Adrenal gland (tissue), 12 donors: Measurements from ENCODE around the gene THRAP3. TPM values are rescaled to one million over a fixed set of nuclear protein-coding genes. Genes with fewer than 3 reads are reported as not detected.

ENCODE experiments used
- DNase-seq, 7 donors: peaks; one replicate each; pipeline ENCODE4 v3.0.0-alpha.2; 2019 to 2020
- H3K27ac ChIP-seq, 5 donors: fragments of 200-600 bp; sonication (generic) in 4 of 5; 1 replicate in 3 of 5; 2 replicates in 2 of 5; pipeline versions ENCODE4 v1.5.1 to v1.8.0; 2016 to 2020; ENCODE audit warnings: mild to moderate bottlenecking in 1 of 5
- H3K27me3 ChIP-seq: fragments of 200-600 bp; 2 replicates; pipeline ENCODE4 v1.8.0; 2021
- H3K36me3 ChIP-seq, 2 donors: fragments of 200-600 bp; replicated peaks in 1 of 2; 1 replicate in 1 of 2; 2 replicates in 1 of 2; pipeline versions ENCODE4 v1.5.1 to v1.8.0; 2018 to 2022
- H3K4me1 ChIP-seq, 2 donors: fragments of 200-600 bp; replicated peaks in 1 of 2; 1 replicate in 1 of 2; 2 replicates in 1 of 2; pipeline versions ENCODE4 v1.5.1 to v1.8.0; 2018 to 2021
- H3K4me3 ChIP-seq, 4 donors: fragments of 200-600 bp; sonication (generic) in 3 of 4; one replicate each; pipeline ENCODE4 v1.5.1; 2016 to 2018
- H3K9me3 ChIP-seq, 3 donors: fragments of 200-600 bp; sonication (generic) in 1 of 3; replicated peaks in 1 of 3; 1 replicate in 2 of 3; 2 replicates in 1 of 3; pipeline versions ENCODE4 v1.5.1 to v1.8.0; 2016 to 2021
- POLR2A ChIP-seq, 2 donors: fragments of 450-650 bp; IDR thresholded peaks; one replicate each; pipeline ENCODE4 v1.6.1; 2017; ENCODE audit warnings: antibody characterized with exemption in 2 of 2, mild to moderate bottlenecking in 2 of 2, moderate library complexity in 1 of 2
- WGBS, 4 donors: extraction: QIAGEN DNeasy Blood & Tissue Kit in 2 of 4; methylation state at CpG; one replicate each; pipeline versions ENCODE4 v1.1.5 to v1.1.7; 2013 to 2017; 5-methylcytosine and 5-hydroxymethylcytosine counted together
- intact Hi-C, 2 donors: fragments of 100-400 bp; cut with DNase I; formaldehyde crosslinking; loops; one replicate each; pipeline versions ENCODE4 v1.14.1 to v1.15.0; 2022 to 2023
- polyA plus RNA-seq, 3 donors: library from polyadenylated mRNA; stranded (reverse); fragments of 200-250 nt in 2 of 3; fragments of 350-450 nt in 1 of 3; fragmentation: Illumina TruSeq in 1 of 3; extraction: RNeasy Lipid Tissue Mini Kit (QIAGEN cat#74804) in 1 of 3; gene quantifications; one replicate each; pipeline ENCODE4 v1.2.3, GENCODE V29; 2013 to 2014
- total RNA-seq, 9 donors: library from RNA; depleted of rRNA in 4 of 9; stranded (reverse); fragments of >200 nt in 4 of 9; fragments of 120-200 nt in 1 of 9; fragmentation: NEBNext Ultra II Directional in 1 of 9; extraction: Animal tissue kit (Norgen Biotek cat#: 25700) in 1 of 9; gene quantifications; one replicate each; pipeline versions ENCODE4 v1.1.0 to v1.2.4, GENCODE V29; 2013 to 2023
- TF ChIP-seq, protein P1 (sequence below), 6 experiments: fragments of 450-650 bp in 4 of 6; fragments of 200-600 bp in 2 of 6; sonication (generic) in 1 of 6; IDR thresholded peaks; 1 replicate in 5 of 6; 2 replicates in 1 of 6; pipeline versions ENCODE4 v1.5.1 to v1.8.0; 2016 to 2021; ENCODE audit warnings: antibody characterized with exemption in 6 of 6, mild to moderate bottlenecking in 2 of 6, moderate library complexity in 1 of 6
- donor health status: healthy with polysubstance abuse.
- donor health status: Bipolar disorder and iron deficiency.
- donor health status: DM: yes; HTN: yes; CAD: no.
- donor health status: DM: no; HTN: no; CAD: no.
- donor health status: DM: no; HTN: no; CAD: no.
- donor health status: DM: yes; HTN: yes; CAD: no.

Gene THRAP3
- total and polyA plus RNA-seq, 12 donors, result 34.4 to 120 (median 83.2) TPM

DNA sequence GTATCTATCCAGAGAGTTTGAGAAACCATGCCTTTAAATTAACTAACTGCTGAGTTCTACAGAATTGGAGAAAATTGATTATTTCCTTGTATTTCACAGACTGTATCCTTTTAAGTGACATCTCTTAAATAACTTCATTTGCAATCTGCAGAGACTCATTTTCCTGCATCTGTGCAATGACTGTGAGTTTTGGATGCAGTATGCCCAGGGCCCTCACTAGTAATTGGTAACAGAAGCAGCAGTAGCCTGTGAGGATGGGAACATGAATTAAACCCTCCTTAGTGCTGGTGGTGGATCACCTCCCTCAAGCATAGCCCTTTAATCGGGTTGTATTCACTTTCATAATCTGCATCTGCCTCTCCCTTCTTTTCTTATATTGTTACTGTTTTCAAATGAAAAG lies 60.3 kb downstream of the THRAP3 start:
- WGBS, 4 donors, result 46 to 73% (median 66%) methylated on average over 1 of the region's 1 CpG
- H3K27ac ChIP-seq, result peak overlapping the region in 1 of 5 donors; percentile 32
- H3K4me1 ChIP-seq, result peaks cover 11 to 48% of the 10 kb centered on the region in 2 donors
- no peaks in the 10 kb centered on the region for H3K27me3 ChIP-seq
- TF ChIP-seq POLR2A (IDR thresholded peaks at IDR 0.05), result no peak
- TF ChIP-seq, protein P1, sequence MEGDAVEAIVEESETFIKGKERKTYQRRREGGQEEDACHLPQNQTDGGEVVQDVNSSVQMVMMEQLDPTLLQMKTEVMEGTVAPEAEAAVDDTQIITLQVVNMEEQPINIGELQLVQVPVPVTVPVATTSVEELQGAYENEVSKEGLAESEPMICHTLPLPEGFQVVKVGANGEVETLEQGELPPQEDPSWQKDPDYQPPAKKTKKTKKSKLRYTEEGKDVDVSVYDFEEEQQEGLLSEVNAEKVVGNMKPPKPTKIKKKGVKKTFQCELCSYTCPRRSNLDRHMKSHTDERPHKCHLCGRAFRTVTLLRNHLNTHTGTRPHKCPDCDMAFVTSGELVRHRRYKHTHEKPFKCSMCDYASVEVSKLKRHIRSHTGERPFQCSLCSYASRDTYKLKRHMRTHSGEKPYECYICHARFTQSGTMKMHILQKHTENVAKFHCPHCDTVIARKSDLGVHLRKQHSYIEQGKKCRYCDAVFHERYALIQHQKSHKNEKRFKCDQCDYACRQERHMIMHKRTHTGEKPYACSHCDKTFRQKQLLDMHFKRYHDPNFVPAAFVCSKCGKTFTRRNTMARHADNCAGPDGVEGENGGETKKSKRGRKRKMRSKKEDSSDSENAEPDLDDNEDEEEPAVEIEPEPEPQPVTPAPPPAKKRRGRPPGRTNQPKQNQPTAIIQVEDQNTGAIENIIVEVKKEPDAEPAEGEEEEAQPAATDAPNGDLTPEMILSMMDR (IDR thresholded peaks at IDR 0.05), result no peak
- no peak overlapping the region for H3K4me3 ChIP-seq
- H3K36me3 ChIP-seq, result peaks cover 0 to 61% of the 10 kb centered on the region in 2 donors
- no peaks in the 10 kb centered on the region for H3K9me3 ChIP-seq
- intact Hi-C loops, result loop anchor here (5.0 to 10.0 kb wide), 4 partner anchors 60 to 190 kb away; partner anchors contain the start of gene THRAP3 (in 2 of the 2)
- no peak for DNase-seq

- H3K36me3 ChIP-seq, result peaks cover 0 to 72% of the 10 kb centered on the region in 2 donors
- intact Hi-C loops, result loop anchor here (10.0 kb wide), 3 partner anchors 61 to 191 kb away; partner anchors contain the start of gene THRAP3 (in 2 of the 2)
- H3K4me3 ChIP-seq, result no peak overlapping the region
- H3K9me3 ChIP-seq, result no peaks in the 10 kb centered on the region
- TF ChIP-seq POLR2A (IDR thresholded peaks at IDR 0.05), result no peak
- TF ChIP-seq, protein P1 (IDR thresholded peaks at IDR 0.05), result peak; percentile 57 to 82 (median 78)
- peak overlapping the region in 1 of 5 donors; percentile 32 for H3K27ac ChIP-seq
- DNase-seq, result peak; percentile 67 to 91 (median 74)
- peaks cover 6 to 40% of the 10 kb centered on the region in 2 donors for H3K4me1 ChIP-seq
- H3K27me3 ChIP-seq, result no peaks in the 10 kb centered on the region
- WGBS, 4 donors, result 37 to 40% (median 38%) methylated on average over 7 of the region's 7 CpGs
These were observed 61.3 kb downstream of the THRAP3 start for GRCh38 chr1:36285443-36286101.

DNA sequence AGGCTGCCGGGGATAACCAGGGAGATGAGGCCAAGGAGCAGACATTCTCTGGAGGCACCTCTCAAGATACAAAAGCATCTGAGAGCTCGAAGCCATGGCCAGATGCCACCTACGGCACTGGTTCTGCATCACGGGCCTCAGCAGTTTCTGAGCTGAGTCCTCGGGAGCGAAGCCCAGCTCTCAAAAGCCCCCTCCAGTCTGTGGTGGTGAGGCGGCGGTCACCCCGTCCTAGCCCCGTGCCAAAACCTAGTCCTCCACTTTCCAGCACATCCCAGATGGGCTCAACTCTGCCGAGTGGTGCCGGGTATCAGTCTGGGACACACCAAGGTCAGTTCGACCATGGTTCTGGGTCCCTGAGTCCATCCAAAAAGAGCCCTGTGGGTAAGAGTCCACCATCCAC lies 62.6 kb downstream of the THRAP3 start:
- peaks cover 0 to 84% of the 10 kb centered on the region in 2 donors for H3K36me3 ChIP-seq
- no peaks in the 10 kb centered on the region for H3K9me3 ChIP-seq
- WGBS, 4 donors, result 65 to 81% (median 78%) methylated on average over 4 to 13 of the region's 13 CpGs
- intact Hi-C loops, result loop anchor here (10.0 kb wide), 3 partner anchors 62 to 192 kb away; partner anchors contain the start of gene THRAP3 (in 2 of the 2)
- no peak overlapping the region for H3K27ac ChIP-seq
- TF ChIP-seq, protein P1 (IDR thresholded peaks at IDR 0.05), result no peak
- no peak for TF ChIP-seq POLR2A (IDR thresholded peaks at IDR 0.05)
- H3K4me3 ChIP-seq, result no peak overlapping the region
- no peak for DNase-seq
- no peaks in the 10 kb centered on the region for H3K27me3 ChIP-seq
- peaks cover 6 to 35% of the 10 kb centered on the region in 2 donors for H3K4me1 ChIP-seq

- Histone ChIP-seq H3K27ac (no peak overlapping the region), H3K4me1 (peaks cover 6 to 35% of the 10 kb centered on the region in 2 donors), H3K27me3 (no peaks in the 10 kb centered on the region), H3K36me3 (peaks cover 0 to 88% of the 10 kb centered on the region in 2 donors), H3K4me3 (no peak overlapping the region), H3K9me3 (no peaks in the 10 kb centered on the region)
- no peak for DNase-seq
- no peak for TF ChIP-seq POLR2A (IDR thresholded peaks at IDR 0.05)
- TF ChIP-seq, protein P1 (IDR thresholded peaks at IDR 0.05), result no peak
- intact Hi-C loops, result loop anchor here (10.0 kb wide), 3 partner anchors 63 to 193 kb away; partner anchors contain the start of gene THRAP3 (in 2 of the 2)
- WGBS, 4 donors, result 87 to 100% (median 93%) methylated on average over 5 of the region's 5 CpGs
These were observed 63.4 kb downstream of the THRAP3 start for GRCh38 chr1:36287595-36287994.
